Common myeloid progenitor, CD34-positive (primary cell): ENCODE results near the gene ACTL10.

Experiments
- CTCF ChIA-PET: fragments of 350-600 bp; sonication (Branson Sonifier 250); formaldehyde crosslinking; loops from one replicate; lab custom pipeline; 2021; ENCODE audit warnings: antibody characterized with exemption; lab: Charles Lee
- POLR2A ChIA-PET: fragments of 350-600 bp; sonication (Branson Sonifier 250); formaldehyde crosslinking; loops from one replicate; lab custom pipeline; 2021; ENCODE audit warnings: antibody characterized with exemption; lab: Charles Lee
- DNase-seq, 3 donors: peaks; one replicate each; pipeline versions ENCODE4 v3.0.0 to v3.0.0-alpha.2; 2013
- H3K27ac ChIP-seq, 2 experiments: 1 replicate in 1 of 2; 2 replicates in 1 of 2; pipeline ENCODE4 v1.7.0; 2013; ENCODE audit warnings: inconsistent platforms in 2 of 2, low read length in 2 of 2, mild to moderate bottlenecking in 2 of 2, low read depth in 1 of 2, moderate library complexity in 1 of 2; ENCODE audit not compliant: severe bottlenecking in 2 of 2, insufficient read depth in 1 of 2, poor library complexity in 1 of 2
- H3K27me3 ChIP-seq, 5 experiments: replicated peaks in 2 of 5; 1 replicate in 3 of 5; 2 replicates in 2 of 5; pipeline versions ENCODE4 v1.6.1 to v1.7.0; 2013; ENCODE audit warnings: low read length in 4 of 5, mild to moderate bottlenecking in 2 of 5, moderate library complexity in 2 of 5, inconsistent platforms in 1 of 5; ENCODE audit not compliant: insufficient read depth in 5 of 5, control insufficient read depth in 4 of 5
- H3K36me3 ChIP-seq, 4 experiments: 1 replicate in 2 of 4; 2 replicates in 2 of 4; pipeline versions ENCODE4 v1.6.1 to v1.7.0; 2013; ENCODE audit warnings: low read length in 3 of 4, control low read depth in 1 of 4, mild to moderate bottlenecking in 1 of 4; ENCODE audit not compliant: control insufficient read depth in 4 of 4, insufficient read depth in 4 of 4
- H3K4me1 ChIP-seq, 4 experiments: 1 replicate in 3 of 4; 2 replicates in 1 of 4; pipeline versions ENCODE4 v1.6.1 to v1.7.1; 2013; ENCODE audit warnings: low read length in 3 of 4, mild to moderate bottlenecking in 3 of 4, control low read depth in 1 of 4, inconsistent platforms in 1 of 4, moderate library complexity in 1 of 4; ENCODE audit not compliant: control insufficient read depth in 4 of 4, insufficient read depth in 4 of 4; ENCODE audit errors: control extremely low read depth in 1 of 4
- H3K4me3 ChIP-seq, 7 experiments: 1 replicate in 4 of 7; 2 replicates in 3 of 7; pipeline versions ENCODE4 v1.5.1 to v1.7.0; 2013; ENCODE audit warnings: mild to moderate bottlenecking in 7 of 7, low read length in 6 of 7, moderate library complexity in 6 of 7, inconsistent platforms in 2 of 7, low read depth in 2 of 7, control low read depth in 1 of 7; ENCODE audit not compliant: insufficient read depth in 4 of 7, control insufficient read depth in 1 of 7; ENCODE audit errors: extremely low read depth in 1 of 7
- H3K9me3 ChIP-seq, 5 experiments: 1 replicate in 4 of 5; 2 replicates in 1 of 5; pipeline versions ENCODE4 v1.6.1 to v1.7.1; 2013; ENCODE audit warnings: low read length in 4 of 5, mild to moderate bottlenecking in 2 of 5, inconsistent platforms in 1 of 5, low read depth in 1 of 5, moderate library complexity in 1 of 5; ENCODE audit not compliant: control insufficient read depth in 4 of 5, insufficient read depth in 2 of 5; ENCODE audit errors: control extremely low read depth in 1 of 5
- WGBS: methylation state at CpG from one replicate; pipeline ENCODE4 v1.1.5; 2013; ENCODE audit not compliant: insufficient coverage; 5-methylcytosine and 5-hydroxymethylcytosine counted together

The ACTL10 gene

GRCh38 chr20:33676652-33677645 is 10.2 kb downstream of the ACTL10 start:
- POLR2A ChIA-PET = no interaction called here
- CTCF ChIA-PET = interaction anchor here (1.1 to 1.7 kb wide), 2 partner anchors 10 to 28 kb away, joined by 3 to 4 read pairs; partner anchors contain the start of gene ACTL10
- WGBS = over 99% methylated on average over 20 of the region's 31 CpGs
- H3K4me3 ChIP-seq = no peak overlapping the region
- DNase-seq = no peak
- no peaks in the 10 kb centered on the region for H3K27me3 ChIP-seq
- H3K27ac ChIP-seq = no peak overlapping the region
- H3K36me3 ChIP-seq = peaks cover 0 to 58% (median 22%) of the 10 kb centered on the region in 4 experiments
- peaks cover 0 to 27% (median 19%) of the 10 kb centered on the region in 4 experiments for H3K4me1 ChIP-seq
- H3K9me3 ChIP-seq = no peaks in the 10 kb centered on the region

DNA sequence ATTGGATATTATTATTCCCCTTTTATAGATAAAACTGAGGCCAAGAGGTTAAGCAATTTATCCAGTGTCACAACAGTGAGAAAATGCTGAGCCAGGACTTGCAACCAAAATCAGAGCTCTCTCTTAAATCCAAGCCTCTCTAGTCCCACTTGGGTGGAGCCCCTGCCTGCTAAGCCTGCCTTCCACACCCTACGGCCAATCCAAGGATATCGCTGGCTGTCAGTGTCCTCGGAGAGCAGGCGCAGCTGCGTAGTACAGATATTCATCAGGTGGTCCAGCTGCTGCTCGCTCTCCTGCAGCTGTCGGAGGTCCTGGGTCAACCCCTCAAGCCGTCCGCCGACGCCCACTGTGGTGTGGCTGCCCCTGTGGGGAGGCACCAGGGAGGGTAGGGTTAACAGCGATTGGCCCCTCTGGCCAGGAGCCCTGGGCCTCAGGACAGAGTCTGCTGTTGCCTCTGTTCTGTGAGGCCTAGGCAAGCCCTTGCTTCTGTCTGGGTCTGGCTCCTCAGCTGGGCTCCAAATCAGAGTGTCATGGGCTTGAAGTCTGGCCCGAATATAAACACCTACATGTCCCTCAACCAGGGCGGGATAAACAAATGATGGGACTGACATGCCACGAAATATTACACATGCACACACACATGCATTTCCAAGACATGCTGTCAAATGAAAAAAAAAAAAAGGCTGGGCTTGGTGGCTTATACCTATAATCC is 11.4 kb downstream of the ACTL10 start:
- H3K27me3 ChIP-seq = no peaks in the 10 kb centered on the region
- POLR2A ChIA-PET = no interaction called here
- no peak overlapping the region for H3K27ac ChIP-seq
- H3K36me3 ChIP-seq = peaks cover 0 to 66% (median 22%) of the 10 kb centered on the region in 4 experiments
- 98% methylated on average over 8 of the region's 15 CpGs for WGBS
- H3K4me1 ChIP-seq = peaks cover 0 to 16% (median 13%) of the 10 kb centered on the region in 4 experiments
- CTCF ChIA-PET = interaction anchor here (5.1 kb wide), 1 partner anchor 9 kb away, joined by 44 read pairs; the partner anchor contains the start of gene ACTL10
- DNase-seq = no peak
- no peak overlapping the region for H3K4me3 ChIP-seq
- H3K9me3 ChIP-seq = no peaks in the 10 kb centered on the region

DNA sequence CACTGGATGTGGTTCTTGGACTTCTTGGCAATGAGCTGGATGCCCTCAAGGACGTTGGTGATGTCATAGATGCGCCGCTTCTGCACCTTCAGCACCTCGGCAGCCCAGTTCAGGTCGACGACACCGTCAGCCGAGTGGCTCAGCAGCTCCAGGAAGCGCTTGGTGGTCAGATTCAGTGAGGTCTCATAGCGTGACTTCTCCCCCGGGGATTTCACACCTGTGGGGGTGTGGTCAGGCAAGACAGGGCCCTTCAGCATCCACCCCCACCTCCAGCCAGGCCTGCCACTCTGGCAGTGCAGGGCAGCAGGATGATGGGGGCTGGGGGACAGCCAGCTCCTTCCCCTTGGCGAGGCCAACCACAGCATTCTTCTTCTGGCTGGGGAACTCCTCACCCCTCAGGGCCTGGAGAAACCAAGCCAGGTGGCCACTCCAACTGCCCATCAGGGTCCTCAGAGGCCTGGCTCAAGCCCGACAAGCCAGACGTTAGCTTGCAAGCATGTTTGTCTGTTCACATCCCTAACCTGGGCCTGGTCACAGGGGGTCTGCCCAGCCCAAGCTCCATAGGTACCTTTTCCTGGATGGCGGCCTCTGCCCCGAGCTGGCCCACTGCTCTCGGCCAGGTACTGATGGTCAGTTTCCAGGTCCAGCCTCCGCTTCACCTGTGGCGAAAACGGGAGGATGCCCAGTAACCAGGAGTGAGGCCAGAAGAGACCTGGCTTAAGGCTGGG is 13.2 kb downstream of the ACTL10 start:
- peaks cover 0 to 14% (median 8%) of the 10 kb centered on the region in 4 experiments for H3K4me1 ChIP-seq
- H3K27ac ChIP-seq = no peak overlapping the region
- ChIA-PET CTCF (interaction anchor here (1.2 to 5.1 kb wide), 3 partner anchors 11 to 16 kb away, joined by 3 to 44 read pairs (median 4); partner anchors contain the start of gene ACTL10), POLR2A (interaction anchor here (0.8 kb wide), 1 partner anchor 10 kb away, joined by 12 read pairs; no protein-coding TSS in a partner anchor)
- no peak for DNase-seq
- 92% methylated on average over 18 of the region's 20 CpGs for WGBS
- H3K4me3 ChIP-seq = no peak overlapping the region
- no peaks in the 10 kb centered on the region for H3K9me3 ChIP-seq
- peaks cover 0 to 66% (median 24%) of the 10 kb centered on the region in 4 experiments for H3K36me3 ChIP-seq
- H3K27me3 ChIP-seq = no peaks in the 10 kb centered on the region

GRCh38 chr20:33680686-33681085 is 13.9 kb downstream of the ACTL10 start:
- Histone ChIP-seq H3K36me3 (peaks cover 0 to 66% (median 24%) of the 10 kb centered on the region in 4 experiments), H3K27me3 (no peaks in the 10 kb centered on the region), H3K4me3 (no peak overlapping the region), H3K27ac (no peak overlapping the region), H3K9me3 (no peaks in the 10 kb centered on the region), H3K4me1 (peaks cover 0 to 20% (median 14%) of the 10 kb centered on the region in 4 experiments)
- CTCF ChIA-PET = interaction anchor here (0.8 to 5.1 kb wide), 2 partner anchors 8 to 12 kb away, joined by 3 to 44 read pairs; partner anchors contain the start of gene ACTL10
- 100% methylated on average over 2 of the region's 2 CpGs for WGBS
- POLR2A ChIA-PET = no interaction called here
- no peak for DNase-seq

GRCh38 chr20:33681288-33681687 is 14.5 kb downstream of the ACTL10 start:
- WGBS = 99% methylated on average over 5 of the region's 5 CpGs
- peaks cover 0 to 61% (median 24%) of the 10 kb centered on the region in 4 experiments for H3K36me3 ChIP-seq
- H3K27me3 ChIP-seq = no peaks in the 10 kb centered on the region
- H3K4me1 ChIP-seq = peaks cover 0 to 20% (median 14%) of the 10 kb centered on the region in 4 experiments
- POLR2A ChIA-PET = interaction anchor here (0.7 kb wide), 1 partner anchor 1004 kb away, joined by 3 read pairs; no protein-coding TSS in a partner anchor
- H3K27ac ChIP-seq = no peak overlapping the region
- no peak overlapping the region for H3K4me3 ChIP-seq
- H3K9me3 ChIP-seq = no peaks in the 10 kb centered on the region
- CTCF ChIA-PET = interaction anchor here (0.7 to 5.1 kb wide), 3 partner anchors 9 to 165 kb away, joined by 3 to 44 read pairs (median 3); partner anchors contain the start of gene ACTL10
- DNase-seq = no peak

GRCh38 chr20:33681728-33682353 is 15.1 kb downstream of the ACTL10 start:
- Histone ChIP-seq H3K9me3 (no peaks in the 10 kb centered on the region), H3K27ac (no peak overlapping the region), H3K4me3 (no peak overlapping the region), H3K4me1 (peaks cover 0 to 24% (median 17%) of the 10 kb centered on the region in 4 experiments), H3K27me3 (no peaks in the 10 kb centered on the region), H3K36me3 (peaks cover 0 to 55% (median 21%) of the 10 kb centered on the region in 4 experiments)
- CTCF ChIA-PET = interaction anchor here (0.7 to 5.1 kb wide), 2 partner anchors 13 to 166 kb away, joined by 3 to 44 read pairs; partner anchors contain the start of gene ACTL10
- POLR2A ChIA-PET = interaction anchor here (0.7 kb wide), 1 partner anchor 1004 kb away, joined by 3 read pairs; no protein-coding TSS in a partner anchor
- WGBS = 93% methylated on average over 8 of the region's 9 CpGs
- no peak for DNase-seq
